DOHH2 (cell line): ENCODE results near the gene C3orf52.

Source experiments
- H3F3A ChIP-seq: fragments of 200-600 bp; sonication (generic), shearing (Covaris generic); 2 replicates; pipeline ENCODE4 v1.6.0; 2016; ENCODE audit warnings: antibody characterized with exemption, mild to moderate bottlenecking; ENCODE audit not compliant: control insufficient read depth, insufficient read depth
- H3K27ac ChIP-seq: fragments of 200-600 bp; sonication (generic); 2 replicates; pipeline ENCODE4 v1.5.1; 2014; ENCODE audit warnings: low read depth, mild to moderate bottlenecking, low read length, moderate library complexity
- H3K27me3 ChIP-seq: fragments of 200-600 bp; sonication (generic); 2 replicates; pipeline ENCODE4 v1.6.1; 2014; ENCODE audit warnings: mild to moderate bottlenecking, low read length, mixed read lengths; ENCODE audit not compliant: control insufficient read depth
- H3K36me3 ChIP-seq: fragments of 200-600 bp; sonication (generic); 2 replicates; pipeline ENCODE4 v1.6.1; 2014; ENCODE audit warnings: mild to moderate bottlenecking, low read length, moderate library complexity, mixed read lengths; ENCODE audit not compliant: control insufficient read depth
- H3K4me1 ChIP-seq: fragments of 200-600 bp; sonication (generic); 2 replicates; pipeline ENCODE4 v1.6.1; 2014; ENCODE audit warnings: mild to moderate bottlenecking, low read length, mixed read lengths; ENCODE audit not compliant: control insufficient read depth
- H3K4me2 ChIP-seq: fragments of 200-600 bp; sonication (generic); 2 replicates; pipeline ENCODE4 v1.6.0; 2014; ENCODE audit warnings: mild to moderate bottlenecking, low read length, moderate library complexity
- H3K4me3 ChIP-seq: fragments of 200-600 bp; sonication (generic); 2 replicates; pipeline ENCODE4 v1.5.1; 2014; ENCODE audit warnings: mild to moderate bottlenecking, low read length, mixed read lengths
- H3K79me2 ChIP-seq: fragments of 200-600 bp; sonication (generic); 2 replicates; pipeline ENCODE4 v1.6.1; 2014; ENCODE audit warnings: mild to moderate bottlenecking, low read length, mixed read lengths; ENCODE audit not compliant: control insufficient read depth
- H3K9me2 ChIP-seq: fragments of 200-600 bp; sonication (generic); replicated peaks from 2 replicates; pipeline ENCODE4 v1.6.1; 2014; ENCODE audit warnings: mild to moderate bottlenecking, low read length, mixed read lengths; ENCODE audit not compliant: control insufficient read depth
- H3K9me3 ChIP-seq: fragments of 200-600 bp; sonication (generic); 2 replicates; pipeline ENCODE4 v1.6.1; 2014; ENCODE audit warnings: antibody characterized with exemption, low read length, mixed read lengths; ENCODE audit not compliant: control insufficient read depth, insufficient read depth
- H4K20me1 ChIP-seq: fragments of 200-600 bp; sonication (generic); 2 replicates; pipeline ENCODE4 v1.6.0; 2014; ENCODE audit warnings: low read depth, mild to moderate bottlenecking, antibody characterized with exemption, low read length, moderate library complexity; ENCODE audit not compliant: control insufficient read depth, insufficient read depth
- EZH2phosphoT487 ChIP-seq: fragments of 200-600 bp; sonication (generic); IDR thresholded peaks from 2 replicates; pipeline ENCODE4 v1.6.1; 2017; ENCODE audit warnings: borderline replicate concordance, mild to moderate bottlenecking, antibody characterized with exemption, low read length, moderate library complexity, mixed read lengths
- TF ChIP-seq, protein P1 (sequence below): fragments of 200-600 bp; sonication (generic); IDR thresholded peaks from one replicate; pipeline ENCODE4 v1.5.1; 2014; ENCODE audit warnings: antibody characterized with exemption, mild to moderate bottlenecking, low read depth, low read length; ENCODE audit not compliant: poor library complexity, severe bottlenecking

C3orf52 gene

DNA sequence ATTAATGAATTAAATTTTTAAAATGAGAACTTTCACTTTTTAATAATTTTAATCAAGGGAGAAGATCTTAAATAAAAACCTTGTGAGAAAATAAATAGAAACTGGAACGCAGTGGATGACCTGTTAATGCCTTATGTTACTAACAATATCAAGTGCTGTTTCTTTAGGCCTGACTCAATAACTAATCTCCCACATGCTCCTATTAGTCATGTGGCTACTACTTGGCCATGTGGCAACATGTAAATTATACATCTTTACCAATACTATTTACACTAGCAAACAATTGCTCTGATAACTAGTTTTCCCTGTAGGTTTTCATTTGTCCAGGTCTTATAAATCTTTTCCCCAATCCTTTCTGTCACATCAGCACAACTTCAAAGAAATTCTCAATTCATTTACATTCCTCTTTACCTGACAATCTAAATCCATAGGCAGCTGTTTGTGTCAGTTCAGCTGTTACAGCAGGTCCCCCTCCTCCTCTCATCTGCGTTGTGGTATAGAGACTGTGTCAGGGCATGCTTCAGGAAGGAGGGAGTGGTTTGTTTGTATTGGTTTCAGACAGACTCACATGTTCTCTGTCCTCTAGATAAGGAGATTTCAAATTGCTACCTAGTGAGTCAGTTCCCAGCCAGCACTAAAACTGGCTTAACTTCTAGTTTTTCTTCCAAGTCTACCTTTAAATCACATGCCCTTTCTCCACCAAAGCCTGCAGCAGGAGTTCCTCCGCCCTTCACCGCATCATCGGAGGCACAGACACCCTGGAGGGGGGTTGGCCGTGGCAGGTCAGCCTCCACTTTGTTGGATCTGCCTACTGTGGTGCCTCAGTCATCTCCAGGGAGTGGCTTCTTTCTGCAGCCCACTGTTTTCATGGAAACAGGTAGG is 11.3 kb upstream of the C3orf52 start:
- H3K27ac ChIP-seq: no peak overlapping the region
- H3F3A ChIP-seq: no peaks in the 10 kb centered on the region

DNA sequence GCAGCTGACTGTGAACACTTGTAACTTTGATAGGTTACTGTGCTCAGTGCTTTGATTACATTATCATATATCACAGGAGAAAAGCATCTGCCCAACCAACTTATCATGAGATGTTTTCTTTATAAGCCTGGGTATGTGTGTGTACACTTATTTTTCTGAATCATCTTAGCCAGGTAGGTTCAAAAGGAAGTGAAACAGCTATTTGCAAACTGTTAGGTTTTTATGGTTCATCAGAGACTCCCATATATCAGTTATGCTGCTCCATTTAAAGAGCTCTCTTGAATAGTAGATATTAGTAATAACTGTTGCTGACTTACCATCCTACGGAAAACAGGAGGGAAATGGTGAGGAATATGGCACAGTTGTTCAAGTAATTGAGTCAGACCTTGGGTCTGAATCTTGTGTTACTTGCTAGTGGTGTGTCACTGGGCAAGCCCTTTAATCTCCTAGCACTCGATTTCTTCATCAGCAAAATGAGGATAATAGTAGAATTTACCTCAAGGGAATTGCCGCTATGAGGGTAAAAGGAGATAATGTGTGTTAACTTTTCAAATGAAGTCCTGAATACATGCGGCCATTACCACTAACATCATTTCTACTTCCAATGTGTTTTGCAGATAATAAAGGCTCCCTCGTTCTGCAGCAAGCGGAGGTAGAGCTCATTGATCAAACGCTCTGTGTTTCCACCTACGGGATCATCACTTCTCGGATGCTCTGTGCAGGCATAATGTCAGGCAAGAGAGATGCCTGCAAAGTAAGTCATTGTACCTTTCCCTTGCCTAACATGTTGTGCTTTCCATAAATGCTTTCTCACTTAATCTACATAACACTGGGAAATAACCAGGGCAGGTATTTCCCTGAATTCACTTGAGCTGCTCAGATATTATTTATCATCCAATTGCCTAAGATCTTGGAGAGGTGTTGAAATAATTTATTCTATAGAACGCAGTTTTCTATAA is 7.8 kb upstream of the C3orf52 start:
- no peak overlapping the region for H3K4me2 ChIP-seq
- H3K36me3 ChIP-seq: no peaks in the 10 kb centered on the region
- H3K9me3 ChIP-seq: no peaks in the 10 kb centered on the region
- no peaks in the 10 kb centered on the region for H3F3A ChIP-seq
- H3K27me3 ChIP-seq: no peaks in the 10 kb centered on the region
- peaks cover 7% of the 10 kb centered on the region; the same call in 1 of the 2 replicates for H3K4me1 ChIP-seq
- no peak overlapping the region for H3K4me3 ChIP-seq
- H4K20me1 ChIP-seq: no peaks in the 10 kb centered on the region
- H3K27ac ChIP-seq: no peak overlapping the region
- H3K9me2 ChIP-seq: no peaks in the 10 kb centered on the region
- no peaks in the 10 kb centered on the region for H3K79me2 ChIP-seq
- no peak for TF ChIP-seq EZH2phosphoT487
- TF ChIP-seq, protein P1, sequence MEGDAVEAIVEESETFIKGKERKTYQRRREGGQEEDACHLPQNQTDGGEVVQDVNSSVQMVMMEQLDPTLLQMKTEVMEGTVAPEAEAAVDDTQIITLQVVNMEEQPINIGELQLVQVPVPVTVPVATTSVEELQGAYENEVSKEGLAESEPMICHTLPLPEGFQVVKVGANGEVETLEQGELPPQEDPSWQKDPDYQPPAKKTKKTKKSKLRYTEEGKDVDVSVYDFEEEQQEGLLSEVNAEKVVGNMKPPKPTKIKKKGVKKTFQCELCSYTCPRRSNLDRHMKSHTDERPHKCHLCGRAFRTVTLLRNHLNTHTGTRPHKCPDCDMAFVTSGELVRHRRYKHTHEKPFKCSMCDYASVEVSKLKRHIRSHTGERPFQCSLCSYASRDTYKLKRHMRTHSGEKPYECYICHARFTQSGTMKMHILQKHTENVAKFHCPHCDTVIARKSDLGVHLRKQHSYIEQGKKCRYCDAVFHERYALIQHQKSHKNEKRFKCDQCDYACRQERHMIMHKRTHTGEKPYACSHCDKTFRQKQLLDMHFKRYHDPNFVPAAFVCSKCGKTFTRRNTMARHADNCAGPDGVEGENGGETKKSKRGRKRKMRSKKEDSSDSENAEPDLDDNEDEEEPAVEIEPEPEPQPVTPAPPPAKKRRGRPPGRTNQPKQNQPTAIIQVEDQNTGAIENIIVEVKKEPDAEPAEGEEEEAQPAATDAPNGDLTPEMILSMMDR: no peak

More for the DNA sequence above, 11.3 kb upstream of the C3orf52 start:
- H3K9me3 ChIP-seq: no peaks in the 10 kb centered on the region
- no peaks in the 10 kb centered on the region for H3K9me2 ChIP-seq
- no peaks in the 10 kb centered on the region for H4K20me1 ChIP-seq
- peaks cover 7% of the 10 kb centered on the region; the same call in 1 of the 2 replicates for H3K4me1 ChIP-seq
- no peak overlapping the region for H3K4me3 ChIP-seq
- no peaks in the 10 kb centered on the region for H3K36me3 ChIP-seq
- H3K4me2 ChIP-seq: no peak overlapping the region
- H3K27me3 ChIP-seq: no peaks in the 10 kb centered on the region
- no peaks in the 10 kb centered on the region for H3K79me2 ChIP-seq
- TF ChIP-seq, protein P1: no peak
- no peak for TF ChIP-seq EZH2phosphoT487

DNA sequence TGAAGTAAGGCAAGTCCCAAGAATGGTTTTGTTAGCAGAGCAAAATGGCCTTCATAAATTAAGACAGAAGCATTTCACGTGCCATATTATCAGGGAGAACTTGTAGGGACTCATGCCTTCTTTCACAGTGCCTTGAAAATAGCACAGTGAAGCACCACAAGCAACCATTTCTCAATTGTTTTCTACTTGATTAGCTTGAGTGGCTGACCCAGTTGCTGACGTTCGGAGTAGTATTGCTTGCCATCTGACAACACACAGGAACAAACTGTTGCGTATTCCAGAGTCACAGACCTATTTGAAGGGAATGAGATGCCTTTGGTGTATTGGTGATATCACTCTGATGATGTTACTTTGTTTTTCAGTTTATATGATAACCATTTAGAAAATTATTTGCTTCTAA is 3.0 kb upstream of the C3orf52 start:
- Histone ChIP-seq H3K27ac (no peak overlapping the region), H3K9me2 (no peaks in the 10 kb centered on the region), H3K27me3 (no peaks in the 10 kb centered on the region), H4K20me1 (no peaks in the 10 kb centered on the region), H3K79me2 (peaks cover 12% of the 10 kb centered on the region), H3F3A (peaks cover 4% of the 10 kb centered on the region; the same call in 1 of the 2 replicates), H3K36me3 (no peaks in the 10 kb centered on the region), H3K9me3 (no peaks in the 10 kb centered on the region), H3K4me3 (no peak overlapping the region), H3K4me2 (no peak overlapping the region), H3K4me1 (peaks cover 34% of the 10 kb centered on the region)
- TF ChIP-seq, protein P1: no peak
- no peak for TF ChIP-seq EZH2phosphoT487
